GM19328 (cell line): Measurements from ENCODE around the gene RAB5B.
"Not testable (repeated sequence)": the region's sequence is repeated elsewhere in the genome, so short reads cannot be mapped to it uniquely, and the experiment has no call there.

ENCODE experiments used
- ATAC-seq: cut with Tn5 transposase; IDR thresholded peaks from one replicate; pipeline ENCODE4 v1.9.1; 2021; ENCODE audit warnings: mild to moderate bottlenecking, moderate library complexity; ENCODE audit not compliant: unreplicated experiment

The RAB5B gene

DNA sequence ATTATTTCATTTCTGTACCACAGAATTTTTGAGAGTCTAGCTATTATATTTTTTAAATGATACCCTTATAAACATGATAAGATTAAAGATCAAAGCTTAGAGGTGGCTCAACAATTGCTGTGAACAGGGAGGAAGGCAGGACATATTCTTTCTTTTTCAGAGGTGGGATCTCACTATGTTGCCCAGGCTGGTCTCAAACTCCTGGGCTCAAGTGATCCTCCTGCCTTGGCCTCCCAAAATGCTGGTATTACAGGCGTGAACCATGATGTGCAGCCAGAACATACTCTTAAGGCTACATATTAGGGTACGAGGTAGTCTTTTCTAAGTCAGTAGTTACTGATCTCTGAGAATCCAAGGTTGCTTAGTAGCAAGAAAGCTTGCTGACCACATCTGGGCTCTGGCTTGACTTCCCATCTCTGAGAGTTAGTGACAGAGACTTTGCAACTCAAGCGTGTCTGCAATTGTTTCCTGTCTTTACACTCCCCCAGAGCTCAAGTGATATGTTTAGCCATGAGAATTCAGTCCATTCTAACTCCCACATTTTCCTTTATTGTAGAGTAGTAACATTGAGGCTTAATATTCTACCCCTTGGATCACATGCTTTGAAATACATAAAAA is 8.6 kb downstream of the RAB5B start:
- ATAC-seq, result peak; percentile 88

DNA sequence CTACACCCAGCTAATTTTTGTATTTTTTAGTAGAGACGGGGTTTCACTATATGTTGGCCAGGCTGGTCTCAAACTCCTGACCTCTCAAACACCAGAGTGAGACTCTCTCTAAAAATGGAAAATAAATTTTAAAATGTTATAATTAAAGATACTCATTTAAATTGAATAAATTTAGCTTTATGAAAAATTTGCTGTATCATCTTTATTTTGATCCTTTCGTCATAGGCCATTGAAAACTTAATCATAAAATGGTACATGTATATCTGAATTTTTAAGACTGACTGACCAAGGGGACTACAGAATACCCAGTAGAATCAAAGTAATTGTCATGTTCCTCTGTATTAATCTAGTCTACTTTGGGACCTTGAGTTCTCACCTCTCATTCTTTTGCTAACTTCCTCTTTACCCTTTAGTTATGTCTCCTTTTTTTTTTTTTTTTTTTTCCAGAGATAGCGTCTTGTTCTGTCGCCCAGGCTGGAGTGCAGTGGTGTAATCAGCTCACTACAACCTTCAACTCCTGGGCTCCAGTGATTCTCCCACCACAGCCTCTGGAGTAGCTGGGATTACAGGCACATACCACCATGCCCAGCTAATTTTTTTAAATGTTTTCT is 9.5 kb downstream of the RAB5B start:
- no peak for ATAC-seq

DNA sequence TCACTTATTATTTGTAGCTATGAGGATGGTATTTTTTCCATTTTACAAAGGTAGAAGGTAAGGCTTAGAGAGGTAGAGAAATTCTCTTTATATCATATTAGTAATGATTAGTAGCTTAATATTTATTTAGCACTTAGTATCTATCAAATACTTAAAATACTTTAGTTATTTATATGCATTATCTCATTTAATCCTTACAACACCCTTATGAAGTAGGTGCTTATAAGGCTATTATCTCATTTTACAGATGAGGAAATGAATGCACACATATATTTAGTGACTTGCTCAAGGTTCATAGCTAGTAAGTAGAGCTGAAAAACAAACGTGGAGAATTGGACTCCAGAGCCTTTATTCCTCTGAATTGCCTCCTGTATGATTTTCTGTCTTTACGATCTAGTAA is 11.0 kb downstream of the RAB5B start:
- ATAC-seq, result no peak

DNA sequence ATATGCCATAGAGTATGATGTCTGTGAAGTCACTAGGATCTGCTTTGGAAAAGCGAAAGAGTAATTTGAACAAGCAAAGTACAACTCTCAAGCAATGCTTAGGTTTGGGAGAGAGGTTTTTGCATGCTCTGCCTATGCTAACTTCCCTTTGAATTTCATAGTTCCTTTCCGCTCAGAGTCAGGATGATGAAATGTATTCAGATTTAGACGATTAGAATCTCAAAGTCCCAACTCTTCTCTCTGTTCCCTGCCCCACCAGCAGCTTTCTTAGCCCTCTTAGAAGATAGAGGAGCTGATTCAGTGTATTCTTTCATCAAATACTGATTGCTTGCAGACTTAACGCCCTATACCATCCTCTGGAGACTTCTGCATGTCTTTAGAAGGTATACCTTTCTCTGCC is 11.5 kb downstream of the RAB5B start:
- no peak for ATAC-seq

DNA sequence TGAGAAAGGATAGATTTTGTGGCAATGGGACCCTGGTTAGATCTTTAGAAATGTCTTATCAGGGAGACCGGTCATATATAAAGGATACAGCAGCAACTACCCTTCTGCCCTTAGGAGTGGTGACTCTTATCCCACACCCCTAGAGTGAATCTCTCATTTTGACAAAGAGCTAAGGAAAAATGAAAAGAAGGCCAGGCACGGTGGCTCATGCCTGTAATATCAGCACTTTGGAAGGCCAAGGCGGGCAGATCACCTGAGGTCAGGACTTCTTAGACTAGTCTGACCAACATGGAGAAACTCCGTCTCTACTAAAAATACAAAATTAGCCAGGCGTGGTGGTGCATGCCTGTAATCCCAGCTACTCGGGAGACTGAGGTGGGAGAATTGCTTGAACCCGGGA is 12.1 kb downstream of the RAB5B start:
- ATAC-seq, result not testable (repeated sequence)

DNA sequence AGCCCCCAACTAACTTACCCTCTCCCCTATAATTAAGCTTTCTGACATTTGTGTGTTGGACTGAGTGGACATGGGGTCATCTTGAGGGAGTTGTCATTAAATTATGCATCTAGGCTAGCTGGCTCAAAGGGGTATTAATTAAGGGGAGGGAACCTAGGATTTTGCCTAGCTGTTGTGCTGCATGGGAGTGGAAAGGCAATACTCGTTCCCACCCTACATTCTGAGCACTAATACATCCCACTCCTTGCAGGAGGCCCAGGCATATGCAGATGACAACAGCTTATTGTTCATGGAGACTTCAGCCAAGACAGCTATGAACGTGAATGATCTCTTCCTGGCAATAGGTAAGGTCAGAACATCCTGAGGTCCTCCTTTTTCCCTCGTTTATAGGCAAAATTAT is 17.2 kb downstream of the RAB5B start:
- ATAC-seq, result no peak

DNA sequence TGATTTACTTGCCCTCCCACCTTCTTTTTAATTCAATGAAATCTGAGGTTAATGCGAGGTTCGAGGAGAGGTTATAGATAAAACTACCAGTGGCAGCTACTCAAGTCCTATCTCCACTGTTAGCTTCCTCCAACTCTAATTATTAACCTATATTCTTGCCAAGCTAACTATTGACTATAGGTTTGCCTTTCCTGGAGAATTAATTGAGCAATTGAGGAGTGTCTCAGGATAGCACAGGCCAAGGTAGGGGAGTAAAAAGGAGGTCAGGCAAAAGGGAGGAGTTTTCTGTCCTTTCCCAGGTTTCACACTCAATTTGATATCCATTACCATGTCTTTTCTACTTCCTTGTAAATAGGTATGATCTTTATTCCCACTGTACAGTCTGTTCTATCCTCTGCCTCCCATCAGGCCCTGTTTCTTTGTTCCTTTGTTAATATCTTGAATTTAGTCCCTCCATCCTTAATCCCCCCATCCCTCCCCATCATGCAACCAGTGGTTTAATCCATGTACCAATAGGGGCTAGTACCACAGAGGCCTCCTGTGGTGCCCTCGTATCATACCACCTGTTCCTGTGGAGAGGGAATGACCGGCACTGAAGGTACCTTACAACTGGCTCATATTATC is 19.5 kb downstream of the RAB5B start:
- no peak for ATAC-seq

DNA sequence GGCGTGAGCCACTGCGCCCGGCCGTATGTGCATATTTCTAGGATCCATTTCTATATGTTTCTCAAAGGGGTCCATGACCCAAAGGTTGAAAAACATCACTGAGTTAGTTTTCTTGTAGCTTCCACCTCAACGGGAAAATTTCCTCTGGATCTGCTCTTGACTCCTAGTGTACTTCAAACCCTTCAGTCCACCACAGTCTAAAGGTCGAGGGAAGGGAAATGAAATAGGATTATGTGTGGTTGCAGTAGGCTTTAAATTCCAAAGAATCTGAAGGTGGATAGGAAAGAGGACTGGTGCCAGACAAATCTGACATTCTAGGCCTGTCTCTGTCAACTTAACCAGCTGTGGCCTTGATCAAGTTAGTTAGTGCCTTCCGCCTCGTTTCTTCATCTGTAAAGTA is 21.5 kb downstream of the RAB5B start:
- no peak for ATAC-seq

DNA sequence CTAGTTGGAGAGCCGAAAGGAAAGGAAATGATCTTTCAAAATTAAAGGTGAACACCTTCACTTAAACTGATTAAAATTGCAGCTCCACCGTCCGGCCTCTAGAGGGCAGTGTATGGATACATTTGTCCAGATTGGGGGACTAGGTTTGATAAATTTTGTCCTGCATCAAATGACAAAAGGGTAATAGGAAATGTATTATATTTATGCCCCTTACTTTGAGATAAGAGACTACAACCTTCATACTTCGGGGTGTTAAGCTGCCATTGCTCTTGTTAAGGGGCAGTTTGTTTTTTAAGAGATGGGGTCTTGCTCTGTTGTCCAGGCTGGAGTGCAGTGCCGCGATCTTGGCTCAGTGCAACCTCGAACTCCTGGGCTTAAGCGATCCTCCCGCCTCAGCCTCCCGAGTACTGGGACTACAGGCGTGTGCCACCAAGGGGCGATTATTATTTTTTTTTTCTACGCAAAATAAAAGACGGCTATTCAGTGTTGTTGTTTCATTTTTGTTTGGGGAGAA is 22.4 kb downstream of the RAB5B start:
- ATAC-seq, result no peak

DNA sequence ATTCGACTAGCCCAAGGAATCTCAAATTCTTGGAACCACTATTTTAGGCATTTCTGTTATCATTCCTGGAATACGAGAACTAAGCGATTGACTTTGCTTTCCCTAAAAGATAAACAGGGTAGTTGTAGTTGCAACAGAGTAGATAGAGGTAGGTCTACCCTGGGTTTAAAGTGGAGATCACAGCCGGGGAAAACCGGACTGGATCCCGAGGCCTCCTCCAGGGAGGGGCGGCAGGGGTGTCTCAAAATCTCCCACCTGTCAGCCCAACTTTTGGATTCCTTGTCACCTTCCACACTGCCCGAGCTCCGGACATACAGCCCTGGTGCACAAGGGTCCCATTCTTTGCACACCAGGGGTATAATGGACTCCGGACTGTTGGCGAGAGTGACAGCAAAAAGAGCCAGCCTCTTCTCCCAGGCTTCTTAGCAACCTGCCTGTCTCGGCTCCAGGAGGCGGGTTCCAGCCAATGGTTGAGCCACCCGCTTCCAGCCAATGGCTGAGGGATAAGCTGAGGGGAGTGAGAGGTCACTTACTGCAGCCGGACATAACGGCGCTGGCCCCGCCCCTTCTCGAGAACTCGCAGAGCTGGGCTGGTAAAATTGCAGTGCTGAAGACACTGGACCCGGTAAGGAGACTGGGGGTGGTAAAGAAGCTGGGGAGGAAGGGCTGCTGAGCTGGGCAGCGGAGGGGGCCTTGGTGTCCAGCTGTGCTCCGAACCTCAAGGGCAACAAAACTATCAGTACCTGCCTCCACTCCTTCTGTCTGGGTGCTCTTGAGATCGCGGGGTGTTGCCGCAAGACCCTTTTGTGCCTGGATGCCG is 23.0 kb downstream of the RAB5B start, which contains the start of gene SUOX:
Gene SUOX, plus strand, starts transcription at position 562 of the 820 bp plus-strand sequence. CDS start 4,946 bp downstream, outside the sequence.
- ATAC-seq, result peak; percentile 99

DNA sequence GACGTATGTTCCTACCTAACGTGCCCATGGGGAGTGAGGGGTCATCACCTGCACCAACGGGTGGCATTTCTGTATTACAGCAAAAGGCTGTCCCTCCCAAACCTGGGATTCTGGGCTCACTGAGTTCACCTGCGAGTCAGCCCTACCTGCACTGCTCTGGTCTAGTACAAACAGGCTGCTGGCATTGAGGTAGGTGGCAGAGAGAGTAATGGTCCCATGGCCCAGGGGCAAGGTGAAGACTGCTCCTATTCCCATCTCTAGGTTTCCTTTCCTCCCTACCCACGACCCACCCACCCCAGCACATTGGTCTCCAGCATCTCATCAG is 23.6 kb downstream of the RAB5B start:
- no peak for ATAC-seq

DNA sequence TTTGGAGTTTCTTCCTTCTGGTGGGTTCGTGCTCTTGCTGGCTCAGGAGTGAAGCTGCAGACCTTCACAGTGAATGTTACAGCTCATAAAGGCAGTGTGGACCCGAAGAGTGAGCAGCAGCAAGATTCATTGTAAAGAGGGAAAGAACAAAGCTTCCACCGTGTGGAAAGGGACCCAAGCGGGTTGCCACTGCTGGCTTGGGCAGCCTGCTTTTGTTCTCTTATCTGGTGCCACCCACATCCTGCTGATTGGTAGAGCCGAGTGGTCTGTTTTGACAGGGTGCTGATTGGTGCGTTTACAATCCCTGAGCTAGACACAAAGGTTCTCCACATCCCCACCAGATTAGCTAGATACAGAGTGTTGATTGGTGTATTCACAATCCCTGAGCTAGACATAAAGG is 25.6 kb downstream of the RAB5B start:
- ATAC-seq, result not testable (repeated sequence)

DNA sequence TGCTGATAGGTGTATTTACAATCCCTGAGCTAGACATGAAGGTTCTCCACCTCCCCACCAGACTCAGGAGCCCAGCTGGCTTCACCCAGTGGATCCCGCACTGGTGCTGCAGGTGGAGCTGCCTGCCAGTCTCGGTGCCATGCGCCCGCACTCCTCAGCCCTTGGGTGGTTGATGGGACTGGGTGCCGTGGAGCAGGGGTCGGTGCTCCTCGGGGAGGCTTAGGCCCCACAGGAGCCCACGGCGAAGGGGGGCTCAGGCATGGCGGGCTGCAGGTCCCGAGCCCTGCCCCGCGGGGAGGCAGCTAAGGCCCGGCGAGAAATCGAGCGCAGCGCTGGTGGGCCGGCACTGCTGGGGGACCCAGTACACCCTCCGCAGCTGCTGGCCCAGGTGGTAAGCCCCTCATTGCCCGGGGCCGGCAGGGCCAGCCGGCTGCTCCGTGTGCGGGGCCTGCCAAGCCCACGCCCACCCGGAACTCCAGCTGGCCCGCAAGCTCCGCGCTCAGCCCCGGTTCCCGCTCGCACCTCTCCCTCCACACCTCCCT is 26.2 kb downstream of the RAB5B start:
- not testable (repeated sequence) for ATAC-seq

DNA sequence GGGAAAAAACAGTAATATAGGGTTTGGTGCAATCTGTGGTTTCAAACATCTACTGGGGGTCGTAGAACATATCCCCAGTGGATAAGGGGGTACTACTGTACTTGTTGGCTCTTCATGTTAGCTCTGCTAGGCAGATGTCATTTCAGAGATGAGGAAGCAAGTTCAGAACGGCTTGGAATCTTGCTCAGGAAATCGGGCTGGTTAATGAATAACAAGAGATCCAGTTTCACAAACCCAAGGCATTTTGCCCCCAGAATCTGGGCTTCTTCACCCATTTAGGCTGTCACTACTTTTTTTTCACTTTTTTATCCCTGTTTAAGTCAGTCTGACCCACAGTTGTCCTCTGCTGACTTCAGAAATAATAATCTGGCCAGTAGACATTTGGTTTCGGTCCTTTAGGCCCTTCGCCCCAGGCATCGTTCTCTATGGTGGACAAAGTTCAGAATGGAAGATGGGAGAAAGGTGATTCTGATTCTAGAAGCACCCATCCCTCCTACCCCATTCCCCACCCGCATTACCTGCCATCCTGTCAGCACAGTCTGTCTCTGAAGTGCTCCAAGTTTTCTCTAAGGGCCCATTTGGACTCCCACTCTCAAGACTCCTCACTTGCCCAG is 27.7 kb downstream of the RAB5B start:
- no peak for ATAC-seq

DNA sequence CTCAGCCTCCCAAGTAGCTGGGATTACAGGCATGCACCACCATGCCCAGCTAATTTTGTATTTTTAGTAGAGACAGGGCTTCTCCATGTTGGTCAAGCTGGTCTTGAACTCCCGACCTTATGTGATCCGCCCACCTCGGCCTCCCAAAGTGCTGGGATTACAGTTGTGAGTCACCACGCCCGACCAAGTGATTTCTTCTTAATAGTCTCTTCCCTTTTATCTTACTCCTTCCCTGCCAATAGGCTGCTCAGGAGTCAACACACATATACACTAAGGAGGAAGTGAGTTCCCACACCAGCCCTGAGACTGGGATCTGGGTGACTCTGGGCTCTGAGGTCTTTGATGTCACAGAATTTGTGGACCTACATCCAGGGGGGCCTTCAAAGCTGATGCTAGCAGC is 29.5 kb downstream of the RAB5B start:
- ATAC-seq, result not testable (repeated sequence)

DNA sequence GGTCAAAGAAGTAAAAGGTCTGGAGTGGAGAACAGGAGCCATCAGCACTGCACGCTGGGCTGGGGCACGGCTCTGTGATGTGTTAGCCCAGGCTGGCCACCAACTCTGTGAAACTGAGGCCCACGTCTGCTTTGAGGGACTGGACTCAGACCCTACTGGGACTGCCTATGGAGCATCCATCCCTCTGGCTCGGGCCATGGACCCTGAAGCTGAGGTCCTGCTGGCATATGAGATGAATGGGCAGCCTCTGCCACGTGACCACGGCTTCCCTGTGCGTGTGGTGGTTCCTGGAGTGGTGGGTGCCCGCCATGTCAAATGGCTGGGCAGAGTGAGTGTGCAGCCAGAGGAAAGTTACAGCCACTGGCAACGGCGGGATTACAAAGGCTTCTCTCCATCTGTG is 30.3 kb downstream of the RAB5B start:
- ATAC-seq, result no peak

DNA sequence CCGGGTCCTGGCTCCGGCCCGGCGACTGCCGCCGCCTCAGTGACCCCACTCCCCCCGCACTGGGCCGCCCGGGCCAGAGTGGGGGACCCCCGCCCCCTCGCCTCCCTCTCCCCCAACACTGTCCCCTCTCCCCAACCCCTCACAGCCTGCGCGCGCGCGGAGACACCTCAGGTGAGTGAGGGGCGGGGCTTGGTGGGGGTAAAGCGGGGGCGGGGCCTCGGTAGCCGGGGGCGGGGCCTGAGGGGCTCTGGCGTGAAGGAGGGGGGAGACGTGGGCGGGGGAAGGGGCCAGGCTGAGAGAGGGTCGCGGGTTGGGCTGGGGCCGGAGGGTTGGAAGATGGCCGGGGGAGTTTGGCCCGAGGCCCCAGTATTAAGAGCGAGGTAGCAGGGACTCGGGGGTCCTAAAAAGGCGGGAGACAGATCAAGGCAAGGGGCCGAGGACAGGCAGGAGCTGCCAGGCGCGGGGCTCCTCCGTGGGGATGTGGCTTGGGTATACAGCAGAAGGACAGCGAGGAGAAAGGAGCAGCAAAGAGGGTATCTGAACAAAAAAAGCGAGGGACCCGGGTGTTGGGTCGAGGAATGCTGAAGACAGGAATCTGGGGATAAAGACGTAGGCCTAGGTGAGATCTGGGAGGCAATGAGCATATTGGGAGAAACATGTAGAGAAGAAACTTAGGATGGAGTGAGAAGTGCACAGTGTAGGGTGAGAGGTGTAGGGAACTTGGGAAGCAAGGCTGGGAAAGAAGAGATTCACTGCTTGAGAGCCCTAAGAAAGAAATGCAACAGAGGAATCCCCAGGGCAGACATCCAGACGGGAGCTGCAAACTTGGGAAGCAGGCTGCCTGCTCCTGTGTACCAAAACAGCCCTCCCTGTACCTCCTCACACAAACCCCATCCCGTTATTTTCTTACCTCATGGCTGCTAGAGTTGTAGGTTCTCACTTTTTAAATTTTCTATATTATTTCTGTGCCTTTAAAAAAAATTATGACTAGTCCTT is 34.0 kb downstream of the RAB5B start:
- no peak for ATAC-seq

DNA sequence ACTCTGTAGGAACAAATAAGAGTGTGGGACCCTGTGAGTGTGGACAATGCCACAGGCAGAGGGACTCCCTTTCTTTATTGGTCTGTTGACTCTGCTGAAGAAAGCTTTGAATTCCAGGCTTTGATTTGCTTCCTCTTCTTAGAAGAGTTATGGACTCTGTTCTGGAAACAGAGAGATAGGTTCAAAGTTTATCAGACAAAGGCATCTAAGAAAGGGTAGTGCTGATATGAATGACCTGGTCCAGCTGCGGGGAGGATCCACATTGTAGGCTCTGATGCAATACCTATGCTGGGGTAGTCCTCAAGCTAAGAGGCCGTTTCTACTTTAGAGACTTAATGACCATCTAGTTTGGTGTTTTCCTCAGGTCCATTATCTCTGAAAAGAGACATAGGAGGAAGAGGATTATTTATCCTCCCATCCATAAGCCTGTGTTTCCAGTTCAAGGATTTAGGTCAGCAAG is 36.3 kb downstream of the RAB5B start:
- no peak for ATAC-seq

DNA sequence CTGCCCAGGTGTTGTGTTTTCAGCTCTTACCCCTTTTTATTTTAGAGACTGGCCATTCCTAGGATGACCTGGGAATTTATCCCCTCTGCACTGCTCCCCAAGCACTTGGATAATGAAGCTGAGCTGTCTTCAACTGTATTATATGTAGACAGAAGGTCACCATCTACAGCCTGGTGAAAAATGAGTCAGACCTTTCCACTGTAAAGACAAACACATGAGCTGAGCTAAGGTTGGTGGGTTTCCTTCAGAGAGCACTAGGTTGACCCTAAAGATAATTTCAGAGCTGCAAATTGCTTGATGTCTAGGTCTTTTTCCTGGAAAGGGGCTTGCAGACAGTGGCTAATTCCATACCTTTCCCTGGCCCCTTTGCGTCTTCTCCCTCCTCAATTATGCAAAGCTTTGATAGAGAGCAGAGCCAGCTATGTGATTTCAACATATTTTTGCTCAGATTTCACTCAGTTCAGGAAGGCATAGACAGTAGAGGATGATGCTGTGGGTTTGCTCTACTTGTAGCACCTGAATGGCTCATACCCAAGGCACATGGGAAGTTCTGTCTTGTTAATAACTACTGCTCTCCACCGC is 37.7 kb downstream of the RAB5B start:
- no peak for ATAC-seq
